H9 (cell line): ENCODE measurements around the gene RYR3. TPM values are rescaled to one million over a fixed set of nuclear protein-coding genes. Genes with fewer than 3 reads are reported as not detected.

Experiments used
- DNase-seq: peaks from one replicate; pipeline ENCODE4 v3.0.0-alpha.2; 2017
- H2AFZ ChIP-seq: one replicate; pipeline ENCODE4 v1.6.1; 2013; ENCODE audit warnings: mild to moderate bottlenecking, low read length, control low read depth, moderate library complexity
- H2AK5ac ChIP-seq: 2 replicates; pipeline ENCODE4 v1.6.1; 2013; ENCODE audit warnings: low read length, control low read depth, mixed read lengths; ENCODE audit not compliant: insufficient read length
- H2BK120ac ChIP-seq: one replicate; pipeline ENCODE4 v1.6.1; 2013; ENCODE audit warnings: low read depth, mild to moderate bottlenecking, low read length, control low read depth, inconsistent platforms; ENCODE audit not compliant: poor library complexity, severe bottlenecking
- H2BK12ac ChIP-seq: 2 replicates; pipeline ENCODE4 v1.6.1; 2013; ENCODE audit warnings: low read length, control low read depth, mixed read lengths, low read depth; ENCODE audit not compliant: insufficient read length
- H2BK15ac ChIP-seq: 2 replicates; pipeline ENCODE4 v1.6.1; 2013; ENCODE audit warnings: low read depth, low read length, control low read depth
- H2BK20ac ChIP-seq: one replicate; pipeline ENCODE4 v1.6.1; 2013; ENCODE audit warnings: low read depth, mild to moderate bottlenecking, low read length, control low read depth, inconsistent platforms; ENCODE audit not compliant: poor library complexity, severe bottlenecking
- H2BK5ac ChIP-seq: 2 replicates; pipeline ENCODE4 v1.6.1; 2013; ENCODE audit warnings: low read length, control low read depth, mixed read lengths; ENCODE audit not compliant: insufficient read length
- H3K14ac ChIP-seq: 2 replicates; pipeline ENCODE4 v1.6.1; 2013; ENCODE audit warnings: low read length, control low read depth; ENCODE audit not compliant: insufficient read depth
- H3K18ac ChIP-seq: 2 replicates; pipeline ENCODE4 v1.6.1; 2013; ENCODE audit warnings: low read depth, mild to moderate bottlenecking, mixed read lengths, low read length, control low read depth; ENCODE audit not compliant: insufficient read length
- H3K23ac ChIP-seq: 2 replicates; pipeline ENCODE4 v1.6.1; 2013; ENCODE audit warnings: low read length, control low read depth, mixed read lengths, low read depth; ENCODE audit not compliant: insufficient read length
- H3K23me2 ChIP-seq: 2 replicates; pipeline ENCODE4 v1.6.1; 2013; ENCODE audit warnings: low read depth, mild to moderate bottlenecking, mixed read lengths, low read length, control low read depth; ENCODE audit not compliant: insufficient read length, poor library complexity, severe bottlenecking
- H3K27ac ChIP-seq: 2 replicates; pipeline ENCODE4 v1.5.1; 2013; ENCODE audit warnings: low read length, control low read depth, mixed read lengths, low read depth; ENCODE audit not compliant: insufficient read length
- H3K27me3 ChIP-seq: 2 replicates; pipeline ENCODE4 v1.6.1; 2013; ENCODE audit warnings: low read length, control low read depth, inconsistent platforms; ENCODE audit not compliant: insufficient read depth
- H3K4ac ChIP-seq: 2 replicates; pipeline ENCODE4 v1.6.1; 2013; ENCODE audit warnings: low read depth, mild to moderate bottlenecking, control low read depth, inconsistent platforms, low read length, moderate library complexity
- H3K4me1 ChIP-seq: 2 replicates; pipeline ENCODE4 v1.6.1; 2013; ENCODE audit warnings: low read length, control low read depth, inconsistent platforms; ENCODE audit not compliant: insufficient read depth
- H3K4me2 ChIP-seq: 2 replicates; pipeline ENCODE4 v1.6.1; 2013; ENCODE audit warnings: low read length, control low read depth, mixed read lengths; ENCODE audit not compliant: insufficient read length, insufficient read depth
- H3K56ac ChIP-seq: 2 replicates; pipeline ENCODE4 v1.6.1; 2013; ENCODE audit warnings: low read depth, mild to moderate bottlenecking, mixed read lengths, low read length, control low read depth; ENCODE audit not compliant: insufficient read length
- H3K79me1 ChIP-seq: 2 replicates; pipeline ENCODE4 v1.6.1; 2013; ENCODE audit warnings: low read depth, mild to moderate bottlenecking, moderate library complexity, low read length, control low read depth, inconsistent platforms; ENCODE audit not compliant: insufficient read depth, poor library complexity, severe bottlenecking
- H3K79me2 ChIP-seq: 2 replicates; pipeline ENCODE4 v1.6.1; 2013; ENCODE audit warnings: low read length, control low read depth, inconsistent platforms; ENCODE audit not compliant: insufficient read depth
- H3K9ac ChIP-seq: 2 replicates; pipeline ENCODE4 v1.6.1; 2013; ENCODE audit warnings: low read length, control low read depth, mixed read lengths; ENCODE audit not compliant: insufficient read length; ENCODE audit errors: extremely low read depth
- H3K9me3 ChIP-seq: one replicate; pipeline ENCODE4 v1.6.1; 2013; ENCODE audit warnings: low read depth, low read length, inconsistent platforms; ENCODE audit not compliant: control insufficient read depth
- H3T11ph ChIP-seq: one replicate; pipeline ENCODE4 v1.6.1; 2013; ENCODE audit warnings: mild to moderate bottlenecking, low read length, control low read depth, inconsistent platforms
- H4K20me1 ChIP-seq: one replicate; pipeline ENCODE4 v1.6.1; 2013; ENCODE audit not compliant: control insufficient read depth, insufficient read length, insufficient read depth
- H4K5ac ChIP-seq: 2 replicates; pipeline ENCODE4 v1.6.1; 2013; ENCODE audit warnings: low read depth, mild to moderate bottlenecking, mixed read lengths, low read length, control low read depth; ENCODE audit not compliant: insufficient read length
- H4K8ac ChIP-seq: replicated peaks from 2 replicates; pipeline ENCODE4 v1.6.1; 2013; ENCODE audit warnings: low read length, control low read depth, mixed read lengths, low read depth; ENCODE audit not compliant: insufficient read length
- H4K91ac ChIP-seq: 2 replicates; pipeline ENCODE4 v1.6.1; 2013; ENCODE audit warnings: low read depth, mild to moderate bottlenecking, moderate library complexity, mixed read lengths, low read length, control low read depth; ENCODE audit not compliant: insufficient read length
- H3K27ac Mint-ChIP-seq, 3 experiments: 2 replicates in 2 of 3; 3 replicates in 1 of 3; pipeline ENCODE4 v1.8.0; 2020 to 2021; ENCODE audit warnings: mixed read lengths in 3 of 3, mild to moderate bottlenecking in 1 of 3, moderate library complexity in 1 of 3
- H3K27me3 Mint-ChIP-seq: 2 replicates; pipeline ENCODE4 v1.8.0; 2021; ENCODE audit warnings: low read depth, mild to moderate bottlenecking, moderate library complexity, mixed read lengths
- H3K36me3 Mint-ChIP-seq, 3 experiments: 2 replicates in 2 of 3; 3 replicates in 1 of 3; pipeline ENCODE4 v1.8.0; 2020 to 2021; ENCODE audit warnings: low read depth in 3 of 3, mixed read lengths in 3 of 3; ENCODE audit not compliant: insufficient read depth in 1 of 3
- H3K4me1 Mint-ChIP-seq, 2 experiments: 2 replicates each; pipeline ENCODE4 v1.8.0; 2020; ENCODE audit warnings: mixed read lengths in 2 of 2
- H3K4me3 Mint-ChIP-seq, 2 experiments: 2 replicates in 1 of 2; 3 replicates in 1 of 2; pipeline ENCODE4 v1.8.0; 2020 to 2021; ENCODE audit warnings: mild to moderate bottlenecking in 2 of 2, mixed read lengths in 2 of 2, moderate library complexity in 1 of 2
- H3K9me3 Mint-ChIP-seq, 2 experiments: 2 replicates in 1 of 2; 3 replicates in 1 of 2; pipeline ENCODE4 v1.8.0; 2020; ENCODE audit warnings: mild to moderate bottlenecking in 2 of 2, mixed read lengths in 2 of 2, moderate library complexity in 1 of 2
- total RNA-seq: library from RNA; stranded (reverse); gene quantifications from 2 replicates; pipeline ENCODE4 v1.2.1, GENCODE V29; 2021
- TF ChIP-seq, protein P1 (sequence below): fragments of 200-600 bp; sonication (generic); conservative IDR thresholded peaks from 3 replicates; pipeline ENCODE4 v1.8.0; 2021; ENCODE audit warnings: antibody characterized with exemption, mild to moderate bottlenecking

The RYR3 gene
- total RNA-seq, 1 experiment from 2014 or later = 0.85 TPM

DNA sequence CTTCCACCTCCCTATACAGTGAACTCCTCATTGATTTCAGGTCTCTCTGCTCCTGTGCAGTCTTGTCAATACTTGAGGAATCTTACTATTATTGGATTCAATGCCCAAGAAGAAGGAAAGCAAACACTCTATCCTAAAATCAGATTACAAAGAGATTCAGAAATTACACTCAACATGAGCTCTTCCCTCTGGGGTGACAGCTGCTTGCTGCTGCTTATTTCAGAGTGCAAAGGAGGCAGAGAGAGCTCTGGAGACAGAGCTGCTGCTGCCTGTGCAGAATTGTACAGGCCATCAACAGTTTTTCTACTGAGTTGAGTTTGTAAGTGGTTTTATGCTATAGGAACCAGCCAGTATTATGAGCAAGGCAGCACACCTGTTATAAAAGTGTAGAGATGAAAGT is 7.1 kb downstream of the RYR3 start:
- Histone ChIP-seq H4K91ac (no peak overlapping the region), H3K4me1 (no peaks in the 10 kb centered on the region; the same call in 1 of the 2 replicates), H2BK12ac (no peak overlapping the region), H2AFZ (no peak overlapping the region), H3K23ac (no peak overlapping the region), H3K27me3 (peaks cover 2% of the 10 kb centered on the region; the same call in 1 of the 2 replicates), H3K23me2 (no peaks in the 10 kb centered on the region), H2BK15ac (no peak overlapping the region), H2BK120ac (no peak overlapping the region), H4K5ac (no peak overlapping the region), H3K9ac (no peak overlapping the region), H3K56ac (no peak overlapping the region), H3K4me2 (no peak overlapping the region), H2AK5ac (no peak overlapping the region), H3K79me2 (no peaks in the 10 kb centered on the region), H2BK20ac (no peak overlapping the region), H4K8ac (no peak overlapping the region), H3K4ac (no peak overlapping the region), H3K14ac (no peak overlapping the region), H3K79me1 (no peaks in the 10 kb centered on the region), H3T11ph (no peak overlapping the region), H2BK5ac (no peak overlapping the region), H3K18ac (no peak overlapping the region), H3K27ac (no peak overlapping the region), H4K20me1 (no peaks in the 10 kb centered on the region), H3K9me3 (no peaks in the 10 kb centered on the region)
- TF ChIP-seq, protein P1, sequence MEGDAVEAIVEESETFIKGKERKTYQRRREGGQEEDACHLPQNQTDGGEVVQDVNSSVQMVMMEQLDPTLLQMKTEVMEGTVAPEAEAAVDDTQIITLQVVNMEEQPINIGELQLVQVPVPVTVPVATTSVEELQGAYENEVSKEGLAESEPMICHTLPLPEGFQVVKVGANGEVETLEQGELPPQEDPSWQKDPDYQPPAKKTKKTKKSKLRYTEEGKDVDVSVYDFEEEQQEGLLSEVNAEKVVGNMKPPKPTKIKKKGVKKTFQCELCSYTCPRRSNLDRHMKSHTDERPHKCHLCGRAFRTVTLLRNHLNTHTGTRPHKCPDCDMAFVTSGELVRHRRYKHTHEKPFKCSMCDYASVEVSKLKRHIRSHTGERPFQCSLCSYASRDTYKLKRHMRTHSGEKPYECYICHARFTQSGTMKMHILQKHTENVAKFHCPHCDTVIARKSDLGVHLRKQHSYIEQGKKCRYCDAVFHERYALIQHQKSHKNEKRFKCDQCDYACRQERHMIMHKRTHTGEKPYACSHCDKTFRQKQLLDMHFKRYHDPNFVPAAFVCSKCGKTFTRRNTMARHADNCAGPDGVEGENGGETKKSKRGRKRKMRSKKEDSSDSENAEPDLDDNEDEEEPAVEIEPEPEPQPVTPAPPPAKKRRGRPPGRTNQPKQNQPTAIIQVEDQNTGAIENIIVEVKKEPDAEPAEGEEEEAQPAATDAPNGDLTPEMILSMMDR = no peak
- peaks cover 14 to 20% of the 10 kb centered on the region in 2 experiments for H3K4me1 Mint-ChIP-seq
- no peaks in the 10 kb centered on the region for H3K36me3 Mint-ChIP-seq
- peaks cover 23% of the 10 kb centered on the region for H3K27me3 Mint-ChIP-seq
- H3K27ac Mint-ChIP-seq = no peak overlapping the region
- DNase-seq = no peak
- H3K4me3 Mint-ChIP-seq = no peak overlapping the region
- no peaks in the 10 kb centered on the region for H3K9me3 Mint-ChIP-seq
